Vagina (tissue), 2 donors: Measurements from ENCODE around the gene TNNI2. TPM values are rescaled to one million over a fixed set of nuclear protein-coding genes. Genes with fewer than 3 reads are reported as not detected.
A peak's percentile ranks its signal among the peaks of the same experiment; 100 is the strongest.

Experiments
- DNase-seq, 2 donors: peaks; one replicate each; pipeline ENCODE4 v3.0.0-alpha.2; 2017; ENCODE audit errors: extremely low spot score in 2 of 2
- H3K27ac ChIP-seq: fragments of 200-600 bp; sonication (generic); one replicate; pipeline ENCODE4 v1.5.1; 2019
- H3K27me3 ChIP-seq: fragments of 200-600 bp; sonication (generic); one replicate; pipeline ENCODE4 v1.5.1; 2019
- H3K36me3 ChIP-seq, 2 donors: fragments of 200-600 bp; sonication (generic); one replicate each; pipeline ENCODE4 v1.5.1; 2017 to 2019
- H3K4me1 ChIP-seq: fragments of 200-600 bp; sonication (generic); one replicate; pipeline ENCODE4 v1.5.1; 2019
- H3K4me3 ChIP-seq, 2 donors: fragments of 200-600 bp; sonication (generic); 1 replicate in 1 of 2; 2 replicates in 1 of 2; pipeline ENCODE4 v1.5.1; 2016 to 2019
- H3K9me3 ChIP-seq: fragments of 200-600 bp; sonication (generic); one replicate; pipeline ENCODE4 v1.5.1; 2019
- CTCF ChIP-seq, 3 experiments: fragments of 450-650 bp in 2 of 3; fragments of 200-600 bp in 1 of 3; sonication (generic) in 1 of 3; IDR thresholded peaks; one replicate each; pipeline ENCODE4 v1.5.1; 2017 to 2019; ENCODE audit warnings: antibody characterized with exemption in 3 of 3, mild to moderate bottlenecking in 2 of 3, moderate library complexity in 2 of 3
- POLR2A ChIP-seq, 2 donors: fragments of 450-650 bp; IDR thresholded peaks; one replicate each; pipeline ENCODE4 v1.6.1; 2017; ENCODE audit warnings: antibody characterized with exemption in 2 of 2, mild to moderate bottlenecking in 2 of 2, moderate library complexity in 2 of 2
- POLR2AphosphoS5 ChIP-seq, 2 donors: sonication (generic); formaldehyde crosslinking; IDR thresholded peaks; one replicate each; pipeline ENCODE4 v1.9.0; 2017; ENCODE audit warnings: antibody characterized with exemption in 2 of 2, mild to moderate bottlenecking in 2 of 2, low read depth in 1 of 2; ENCODE audit not compliant: insufficient read depth in 1 of 2
- intact Hi-C: fragments of 100-400 bp; cut with DNase I; formaldehyde crosslinking; loops from one replicate; pipeline ENCODE4 v1.15.1; 2023
- total RNA-seq: library from RNA; depleted of rRNA; stranded (reverse); fragments of >200 nt; gene quantifications from one replicate; pipeline ENCODE4 v1.2.3, GENCODE V29; 2016

TNNI2 gene
- total RNA-seq, 1 donor from 2014 or later, result not detected

- Histone ChIP-seq H3K4me1 (peaks cover 8% of the 10 kb centered on the region), H3K36me3 (no peaks in the 10 kb centered on the region), H3K4me3 (no peak overlapping the region), H3K27me3 (no peaks in the 10 kb centered on the region), H3K27ac (no peak overlapping the region), H3K9me3 (peaks cover 7% of the 10 kb centered on the region)
- DNase-seq, result no peak
- TF ChIP-seq POLR2AphosphoS5 (IDR thresholded peaks at IDR 0.05; ENCODE audit: insufficient read depth in 1 of 2, low read depth in 1 of 2), result no peak
- TF ChIP-seq POLR2A (IDR thresholded peaks at IDR 0.05), result no peak
- no peak for TF ChIP-seq CTCF (IDR thresholded peaks at IDR 0.05)
- intact Hi-C loops, result no loop called here
These were observed 21.8 kb upstream of the TNNI2 start for GRCh38 chr11:1817000-1817399.

GRCh38 chr11:1817511-1817910 is 21.3 kb upstream of the TNNI2 start:
- Histone ChIP-seq H3K27ac (no peak overlapping the region), H3K4me3 (no peak overlapping the region), H3K4me1 (peaks cover 8% of the 10 kb centered on the region), H3K9me3 (peaks cover 7% of the 10 kb centered on the region), H3K36me3 (no peaks in the 10 kb centered on the region), H3K27me3 (no peaks in the 10 kb centered on the region)
- intact Hi-C loops, result no loop called here
- TF ChIP-seq POLR2A (IDR thresholded peaks at IDR 0.05) (no peak), POLR2AphosphoS5 (IDR thresholded peaks at IDR 0.05; ENCODE audit: insufficient read depth in 1 of 2, low read depth in 1 of 2) (no peak), CTCF (IDR thresholded peaks at IDR 0.05) (no peak)
- DNase-seq, result no peak

- H3K9me3 ChIP-seq, result peaks cover 7% of the 10 kb centered on the region
- no peaks in the 10 kb centered on the region for H3K27me3 ChIP-seq
- TF ChIP-seq POLR2A (IDR thresholded peaks at IDR 0.05) (no peak), CTCF (IDR thresholded peaks at IDR 0.05) (no peak), POLR2AphosphoS5 (IDR thresholded peaks at IDR 0.05; ENCODE audit: insufficient read depth in 1 of 2, low read depth in 1 of 2) (no peak)
- H3K4me3 ChIP-seq, result no peak overlapping the region
- H3K27ac ChIP-seq, result no peak overlapping the region
- H3K4me1 ChIP-seq, result peaks cover 13% of the 10 kb centered on the region
- intact Hi-C loops, result no loop called here
- DNase-seq, result no peak
- H3K36me3 ChIP-seq, result no peaks in the 10 kb centered on the region
These were observed 19.7 kb upstream of the TNNI2 start for GRCh38 chr11:1819074-1819473.

- no peak overlapping the region for H3K4me3 ChIP-seq
- no peaks in the 10 kb centered on the region for H3K27me3 ChIP-seq
- H3K36me3 ChIP-seq, result no peaks in the 10 kb centered on the region
- H3K9me3 ChIP-seq, result peaks cover 7% of the 10 kb centered on the region
- no peak for TF ChIP-seq CTCF (IDR thresholded peaks at IDR 0.05)
- no peak for TF ChIP-seq POLR2A (IDR thresholded peaks at IDR 0.05)
- TF ChIP-seq POLR2AphosphoS5 (IDR thresholded peaks at IDR 0.05; ENCODE audit: insufficient read depth in 1 of 2, low read depth in 1 of 2), result peak; percentile 33 to 45
- peak overlapping the region; percentile 29 for H3K27ac ChIP-seq
- DNase-seq, result no peak
- peaks cover 13% of the 10 kb centered on the region for H3K4me1 ChIP-seq
- intact Hi-C loops, result no loop called here
These were observed 18.1 kb upstream of the TNNI2 start for GRCh38 chr11:1820463-1821325.

- Histone ChIP-seq H3K4me3 (no peak overlapping the region), H3K9me3 (peaks cover 7% of the 10 kb centered on the region), H3K27me3 (no peaks in the 10 kb centered on the region), H3K27ac (no peak overlapping the region), H3K36me3 (no peaks in the 10 kb centered on the region), H3K4me1 (peaks cover 13% of the 10 kb centered on the region)
- TF ChIP-seq POLR2AphosphoS5 (IDR thresholded peaks at IDR 0.05; ENCODE audit: insufficient read depth in 1 of 2, low read depth in 1 of 2) (no peak), CTCF (IDR thresholded peaks at IDR 0.05) (no peak), POLR2A (IDR thresholded peaks at IDR 0.05) (no peak)
- intact Hi-C loops, result no loop called here
- no peak for DNase-seq
These were observed 17.2 kb upstream of the TNNI2 start for GRCh38 chr11:1821562-1821961.
